IPS DF 4.7 (cell line): ENCODE results near the gene GNAS-AS1.

Experiments used
- DNase-seq: peaks from one replicate; pipeline ENCODE4 v3.0.0-alpha.2; 2013; ENCODE audit warnings: low spot score; ENCODE audit errors: extremely low read depth

The GNAS-AS1 gene

DNA sequence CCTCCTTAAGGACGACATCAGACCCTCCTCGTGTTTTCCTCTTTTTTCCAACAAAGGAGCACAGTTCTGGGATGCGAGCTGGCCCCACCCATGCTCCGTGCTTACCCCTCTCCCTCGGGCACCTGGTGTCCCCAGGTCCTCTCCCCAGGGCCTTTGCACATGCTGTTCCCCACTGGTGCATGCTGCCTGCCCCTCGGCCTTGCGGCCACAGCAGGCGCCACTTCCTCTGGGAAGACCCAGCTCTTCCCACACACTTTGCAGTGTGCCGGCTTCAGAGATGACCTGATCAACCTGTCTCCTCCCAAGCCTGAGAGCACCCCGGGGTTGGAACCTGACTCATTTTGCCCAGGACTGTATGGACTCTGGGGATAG, 39.8 kb downstream of the GNAS-AS1 start:
- no peak for DNase-seq

- no peak for DNase-seq
Observed at GRCh38 chr20:58810116-58810878, 40.4 kb downstream of the GNAS-AS1 start.

DNA sequence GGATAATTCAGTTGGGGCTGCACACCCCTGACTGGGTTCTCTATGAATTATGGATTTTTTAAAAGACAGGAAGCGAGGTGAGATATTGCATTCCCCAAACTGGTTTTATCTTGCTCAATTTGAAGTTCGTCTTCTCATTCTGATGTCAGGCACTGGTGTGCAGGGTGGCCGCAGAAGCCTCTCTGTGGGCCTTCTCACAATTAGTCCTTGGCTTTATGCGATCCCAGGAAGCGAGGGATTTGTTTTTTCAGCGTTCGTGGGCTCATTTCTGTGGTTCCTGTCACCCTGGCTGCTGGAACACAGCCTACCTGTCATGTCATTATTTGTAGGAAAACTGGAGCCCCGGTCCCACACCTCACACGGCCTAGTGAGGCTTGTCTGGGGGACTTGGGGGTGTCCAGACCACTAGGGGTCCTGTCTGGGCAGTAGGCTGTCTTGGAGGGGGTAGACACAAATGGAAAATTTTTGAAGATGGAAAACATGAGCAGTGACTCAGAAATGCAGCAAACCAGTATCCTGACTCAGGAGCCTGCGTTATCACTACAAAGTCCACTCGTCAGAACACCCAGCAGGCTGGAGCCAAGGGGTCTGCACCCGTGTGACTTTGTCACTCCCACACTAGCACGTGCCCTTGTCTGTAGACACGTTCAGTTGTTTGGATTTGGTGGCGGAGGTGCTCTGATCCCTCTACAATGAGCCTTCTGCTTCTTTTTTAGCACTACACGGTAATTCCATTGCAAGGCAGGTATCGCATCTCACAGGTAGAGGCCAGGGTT, 42.2 kb downstream of the GNAS-AS1 start:
- DNase-seq, result no peak

- no peak for DNase-seq
Observed at GRCh38 chr20:58807801-58808200, 42.9 kb downstream of the GNAS-AS1 start.

GRCh38 chr20:58803533-58803932, 47.2 kb downstream of the GNAS-AS1 start:
- DNase-seq, result no peak

GRCh38 chr20:58802061-58802460, 48.6 kb downstream of the GNAS-AS1 start:
- DNase-seq, result no peak

DNA sequence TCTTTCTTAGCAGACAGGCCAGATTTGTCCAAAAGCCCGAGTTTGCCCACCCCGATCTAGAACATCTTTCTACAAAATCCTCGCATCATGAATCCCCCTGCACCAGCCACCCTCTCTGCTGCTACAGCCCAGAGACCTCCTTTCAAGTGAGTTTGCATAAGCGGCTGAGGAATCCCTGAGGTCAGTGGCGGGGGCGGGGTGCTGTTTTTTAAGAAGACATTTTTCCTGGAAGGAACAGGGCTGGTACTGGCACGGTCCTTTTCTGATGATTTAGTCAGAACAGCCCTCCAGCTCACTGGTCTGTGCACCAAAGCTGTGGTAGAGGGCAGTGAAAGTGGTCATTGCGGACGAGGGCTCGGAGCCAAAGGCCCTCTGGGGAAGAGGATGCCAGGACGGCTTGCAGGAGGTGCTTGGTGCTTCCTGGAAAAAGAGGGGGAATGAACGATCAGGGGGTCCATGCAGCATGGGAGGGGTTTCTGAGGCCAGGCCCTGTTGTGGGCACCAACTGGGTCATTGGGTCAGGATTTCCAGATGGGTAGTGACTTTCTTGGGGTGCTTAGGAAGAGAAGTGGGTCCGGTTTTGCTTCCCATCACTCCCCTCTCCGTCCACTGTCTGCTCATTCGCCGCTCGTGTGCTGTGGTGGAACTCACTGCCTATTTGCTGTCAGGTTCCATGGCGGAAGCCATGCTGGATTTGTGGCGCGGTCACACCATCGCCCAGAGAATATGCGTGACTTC, 50.4 kb downstream of the GNAS-AS1 start:
- no peak for DNase-seq

DNA sequence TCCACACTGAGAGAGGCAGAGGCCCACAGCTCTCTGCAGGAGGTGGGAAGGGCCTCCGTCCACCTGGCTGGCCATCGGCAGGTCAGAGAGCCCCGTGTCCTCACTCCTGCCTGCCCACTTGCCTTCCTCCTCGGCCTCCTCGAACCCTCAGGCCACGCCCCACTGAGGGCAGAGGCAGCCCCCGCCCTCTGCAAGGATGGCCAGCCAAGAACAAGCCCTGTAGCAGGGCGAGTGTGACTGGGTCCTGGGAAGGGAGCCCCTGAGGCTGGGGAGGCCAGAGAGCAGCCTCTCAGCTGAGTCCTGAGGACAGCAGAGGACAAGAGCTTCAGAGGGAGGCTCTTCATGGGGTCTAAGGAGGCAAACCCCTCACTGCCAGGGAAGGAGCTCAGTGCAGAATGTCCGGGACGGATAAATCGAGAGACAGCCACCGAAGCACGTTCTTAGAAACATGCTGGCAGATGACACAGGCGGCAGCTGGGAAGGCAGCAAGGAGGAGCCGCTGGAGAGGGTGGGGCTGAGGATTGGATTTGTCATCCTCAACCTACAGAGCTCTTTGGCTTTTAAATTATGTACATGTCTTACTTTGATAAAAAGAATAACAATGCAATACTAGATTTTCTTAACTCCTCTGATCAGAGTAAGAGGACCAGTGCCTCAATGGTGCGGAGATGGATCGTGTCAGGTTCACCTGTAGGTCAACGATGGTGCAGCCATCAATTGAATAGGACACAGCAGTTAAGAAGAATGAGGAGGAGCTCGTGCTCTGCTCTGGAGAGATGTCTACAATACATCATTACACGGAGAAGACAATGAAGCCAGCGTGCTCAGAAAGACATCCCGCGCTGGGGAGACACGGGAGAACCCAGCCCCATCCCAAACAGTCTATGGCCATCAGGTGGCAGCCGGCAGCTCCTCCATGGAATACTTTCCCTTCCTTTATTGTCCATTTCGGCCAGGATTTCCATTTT, 53.0 kb downstream of the GNAS-AS1 start:
- DNase-seq, result no peak

- no peak for DNase-seq
Observed at GRCh38 chr20:58795923-58796245, 54.8 kb downstream of the GNAS-AS1 start.

DNA sequence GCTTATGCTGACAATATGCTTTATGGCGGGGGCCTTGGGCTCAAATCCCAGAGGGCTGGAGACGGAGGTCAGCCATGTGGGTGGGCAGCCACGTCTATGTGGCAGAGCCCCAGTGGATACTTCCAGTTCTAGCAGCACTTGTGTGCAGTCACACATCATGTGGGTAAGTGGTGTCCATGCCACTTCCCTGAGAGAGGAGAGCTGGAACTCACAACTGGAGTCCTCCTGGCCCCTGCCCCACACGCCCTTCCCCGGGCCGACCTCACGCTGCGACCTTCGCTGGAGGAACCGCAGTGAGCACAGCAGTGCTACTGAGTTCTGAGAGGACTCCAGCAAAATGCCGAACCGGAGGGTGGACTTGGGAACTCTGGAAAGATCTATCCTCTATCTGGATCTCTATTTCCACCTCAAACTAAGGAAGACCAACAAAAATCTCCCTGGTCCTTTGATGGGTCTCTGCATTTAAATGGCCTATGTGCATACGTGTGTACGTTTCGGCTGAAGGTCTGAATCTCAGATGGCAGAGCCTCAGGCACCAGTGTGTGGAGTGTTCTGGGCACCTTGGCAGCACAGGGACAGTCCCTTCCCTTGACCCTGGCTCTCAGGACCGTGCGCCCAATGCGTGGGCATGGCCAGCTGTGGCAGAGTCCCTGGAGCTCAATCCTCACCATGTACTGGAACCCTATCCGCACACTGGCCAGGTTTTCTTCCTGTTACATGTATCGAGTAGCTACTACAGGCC, 55.4 kb downstream of the GNAS-AS1 start:
- DNase-seq, result no peak

DNA sequence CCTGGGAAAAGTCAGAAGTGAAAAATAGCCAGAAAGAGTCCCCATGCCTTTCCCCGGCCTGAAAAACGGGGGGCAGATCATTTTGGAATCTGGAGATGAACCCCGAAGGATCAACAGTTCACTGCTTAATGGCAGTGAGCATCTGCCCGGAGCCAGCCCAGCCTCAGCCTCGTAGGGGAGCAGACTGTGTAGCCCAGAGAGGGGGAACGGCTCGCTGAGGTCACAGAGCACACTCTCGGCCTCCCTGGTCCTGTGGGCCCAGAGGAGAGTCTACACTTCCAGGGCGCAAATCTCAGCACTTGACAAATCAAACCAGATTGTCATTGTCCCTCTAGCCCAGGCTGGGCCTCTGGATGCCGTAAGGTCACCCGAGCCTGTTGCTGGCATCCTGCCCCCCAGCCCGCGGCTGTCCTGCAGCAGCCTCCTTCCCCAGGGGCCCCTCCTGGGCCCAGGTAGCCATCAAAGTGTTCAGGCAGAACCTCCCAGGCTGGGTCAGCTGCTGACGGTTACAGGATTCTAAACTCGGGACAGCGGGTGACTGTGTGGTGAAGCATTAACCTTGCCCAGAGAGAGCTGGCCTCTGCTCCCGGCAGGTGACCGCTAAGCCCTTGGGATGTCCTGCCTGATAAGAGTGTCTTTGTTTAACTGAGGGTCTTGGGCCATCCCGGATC, 56.1 kb downstream of the GNAS-AS1 start:
- DNase-seq, result no peak

- DNase-seq, result no peak
Observed at GRCh38 chr20:58793512-58794420, 56.9 kb downstream of the GNAS-AS1 start.

GRCh38 chr20:58792426-58792825, 58.3 kb downstream of the GNAS-AS1 start:
- DNase-seq, result no peak

DNA sequence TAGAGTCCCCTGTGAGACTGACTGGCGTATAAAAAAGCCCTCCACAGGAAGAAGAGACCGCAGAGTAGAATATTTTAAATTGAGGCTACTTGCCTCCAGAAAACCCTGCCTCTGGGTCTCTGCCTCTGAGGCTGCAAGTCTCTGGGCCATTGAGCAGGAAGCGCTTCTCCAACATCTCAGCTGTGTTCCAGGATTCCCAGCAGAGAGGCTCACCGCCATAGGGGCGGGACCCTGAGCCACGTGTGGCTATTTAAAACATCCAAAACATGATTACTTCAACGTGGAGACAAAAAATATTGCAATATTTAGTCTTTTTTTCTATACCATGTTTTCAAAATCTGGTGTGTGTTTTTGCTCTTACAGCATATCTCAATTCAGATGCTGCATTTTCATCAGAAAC, 59.4 kb downstream of the GNAS-AS1 start:
- no peak for DNase-seq

DNA sequence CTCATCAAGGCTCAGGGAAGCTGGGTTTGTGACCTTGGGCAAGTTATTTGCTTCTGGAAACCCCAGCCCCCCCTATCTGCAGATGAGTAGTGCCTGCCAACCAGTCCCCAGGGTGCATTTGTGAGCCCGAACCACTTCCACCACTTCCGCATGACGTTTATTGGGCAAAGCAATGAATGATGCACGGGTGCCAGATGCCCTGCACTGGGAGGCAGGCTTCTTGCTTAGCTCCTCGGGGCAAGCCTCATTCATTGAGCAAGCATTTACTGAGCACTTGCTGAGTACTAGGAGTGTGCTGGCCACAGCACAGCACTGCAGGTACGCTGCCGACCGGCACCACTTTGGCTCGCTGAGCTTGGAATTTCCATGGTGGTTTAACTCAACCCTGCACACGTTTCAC, 60.2 kb downstream of the GNAS-AS1 start:
- DNase-seq, result no peak

- no peak for DNase-seq
Observed at GRCh38 chr20:58788896-58789544, 61.7 kb downstream of the GNAS-AS1 start.

- DNase-seq, result no peak
Observed at GRCh38 chr20:58787211-58788005, 63.3 kb downstream of the GNAS-AS1 start.
